NCI-H146 treated with DMSO at 0.1 percent for 48 hours (cell line): ENCODE data around the gene ADCY5.

Experiments
- DNase-seq: peaks from one replicate; lab custom pipeline; 2025; ENCODE audit not compliant: unreplicated experiment; lab: John Stamatoyannopoulos, UW

ADCY5 gene

GRCh38 chr3:123312331-123313265 lies 136.3 kb downstream of the ADCY5 start:
- peak; percentile 15 for DNase-seq

DNA sequence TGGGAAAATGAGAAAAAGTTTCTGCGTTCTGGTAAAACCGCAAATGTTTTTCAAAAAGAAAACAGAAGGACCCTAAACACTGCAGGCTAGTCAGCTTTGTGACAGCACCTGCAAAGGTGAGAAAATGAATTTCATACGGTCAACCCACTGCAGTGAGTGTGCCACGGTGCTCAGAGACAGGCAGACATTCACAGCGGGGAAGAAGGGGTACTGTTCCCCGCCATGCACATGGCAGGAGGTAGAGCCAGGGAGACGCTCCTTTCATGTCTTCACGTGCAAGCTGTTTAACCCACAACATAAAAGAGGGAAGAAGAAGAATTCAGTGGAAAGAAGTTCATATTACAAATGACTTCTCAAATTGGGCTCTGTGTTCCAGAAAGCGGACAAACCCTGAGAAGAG lies 137.7 kb downstream of the ADCY5 start:
- DNase-seq = no peak

DNA sequence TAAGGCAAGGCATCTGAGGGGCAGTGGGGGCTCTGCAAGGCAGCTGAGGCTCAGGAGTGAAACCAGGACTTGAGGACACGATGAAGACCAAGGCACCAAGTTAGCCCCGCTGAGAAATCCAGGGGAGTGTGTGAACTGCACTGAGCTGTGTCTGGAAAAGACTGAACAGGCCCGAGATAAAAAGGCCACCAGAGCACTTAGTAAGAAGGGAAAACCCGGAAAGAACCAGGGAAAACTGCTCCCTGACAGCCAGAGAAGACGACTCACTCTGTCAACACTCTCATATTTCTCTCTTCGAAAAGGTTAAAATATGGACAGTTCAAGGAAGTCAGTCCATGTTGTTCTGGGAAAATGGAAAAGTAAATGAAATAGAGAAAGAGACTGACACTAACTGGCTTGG lies 138.1 kb downstream of the ADCY5 start:
- DNase-seq = no peak

DNA sequence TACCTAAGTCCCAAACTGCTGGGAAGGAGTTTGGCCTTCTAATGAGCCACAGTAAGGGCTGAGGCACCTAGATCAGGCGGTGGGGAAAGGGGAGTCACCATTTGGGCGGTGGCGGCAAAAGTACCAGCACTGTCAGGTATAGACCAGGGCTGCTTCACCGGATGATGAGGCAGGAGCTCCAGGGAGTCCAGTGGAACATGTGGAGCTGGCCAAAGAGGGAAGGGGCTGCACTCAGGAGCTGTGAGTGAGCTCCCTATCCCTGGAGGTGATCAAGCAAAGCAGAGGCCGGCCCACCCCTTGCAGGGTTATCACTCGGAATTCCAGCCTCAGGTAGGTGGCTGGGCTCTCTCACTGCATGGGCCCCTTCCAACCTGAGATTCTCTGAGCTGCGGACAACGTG lies 138.7 kb downstream of the ADCY5 start:
- DNase-seq = no peak

GRCh38 chr3:123307064-123307463 lies 141.8 kb downstream of the ADCY5 start:
- DNase-seq = no peak

- DNase-seq = no peak
Observed at GRCh38 chr3:123305192-123305591, 143.7 kb downstream of the ADCY5 start.

- no peak for DNase-seq
Observed at GRCh38 chr3:123303976-123304560, 144.8 kb downstream of the ADCY5 start.

GRCh38 chr3:123302961-123303360 lies 145.9 kb downstream of the ADCY5 start:
- no peak for DNase-seq

GRCh38 chr3:123301331-123302184 lies 147.3 kb downstream of the ADCY5 start:
- DNase-seq = no peak

GRCh38 chr3:123300583-123300982 lies 148.3 kb downstream of the ADCY5 start:
- no peak for DNase-seq

DNA sequence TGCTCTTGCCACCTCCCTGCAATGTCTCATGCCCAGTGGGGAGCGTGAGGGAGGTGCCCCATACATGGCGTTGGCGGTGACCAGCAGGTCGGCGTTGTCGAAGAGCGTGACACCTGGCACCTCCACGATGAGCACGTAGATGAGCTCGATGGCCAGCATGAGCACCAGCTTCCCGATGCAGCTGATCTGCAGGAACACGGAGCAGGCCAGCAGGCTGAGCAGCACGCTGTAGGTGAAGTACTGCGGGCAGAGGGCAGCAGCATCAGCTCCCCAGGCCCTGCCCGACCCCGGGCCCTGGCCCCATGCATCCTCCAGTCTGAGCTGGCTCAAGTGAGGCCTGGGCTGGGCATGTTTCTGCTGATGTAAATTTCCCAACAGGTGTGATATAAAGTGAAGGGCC lies 148.8 kb downstream of the ADCY5 start:
- no peak for DNase-seq

DNA sequence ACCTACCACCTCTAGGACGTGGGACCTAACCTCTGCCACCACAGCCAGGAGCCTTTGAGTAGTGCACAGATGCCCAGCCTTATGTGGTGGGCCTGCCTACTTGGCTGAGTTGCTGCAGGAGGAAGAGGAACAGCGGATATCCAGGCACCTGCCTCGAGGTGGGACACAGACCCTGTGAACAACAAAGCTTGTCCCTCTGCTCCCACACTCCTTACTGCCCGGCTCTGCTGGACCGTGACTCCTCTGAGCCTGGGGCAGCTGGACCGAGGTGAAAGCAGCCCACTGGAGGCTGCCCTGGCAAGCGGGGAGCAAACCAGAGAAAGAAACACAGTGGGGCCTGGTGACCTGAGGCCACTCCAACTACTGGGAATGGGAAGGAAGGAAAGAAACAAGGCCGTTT lies 149.3 kb downstream of the ADCY5 start:
- DNase-seq = no peak

- no peak for DNase-seq
Observed at GRCh38 chr3:123298903-123299302, 150.0 kb downstream of the ADCY5 start.

DNA sequence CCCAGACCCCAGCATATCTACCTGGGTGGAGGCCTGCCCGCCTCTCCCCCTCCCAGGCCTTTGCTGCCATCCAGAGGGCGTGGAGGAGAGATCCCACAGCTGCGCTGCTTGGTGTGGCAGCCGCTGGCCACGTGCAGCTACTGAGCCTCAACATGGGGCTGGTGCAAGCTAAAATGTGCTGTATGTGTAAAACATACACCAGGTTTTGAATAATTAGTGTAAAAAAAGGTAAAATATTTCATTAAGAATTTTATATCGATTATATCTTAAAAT lies 151.3 kb downstream of the ADCY5 start:
- no peak for DNase-seq

DNA sequence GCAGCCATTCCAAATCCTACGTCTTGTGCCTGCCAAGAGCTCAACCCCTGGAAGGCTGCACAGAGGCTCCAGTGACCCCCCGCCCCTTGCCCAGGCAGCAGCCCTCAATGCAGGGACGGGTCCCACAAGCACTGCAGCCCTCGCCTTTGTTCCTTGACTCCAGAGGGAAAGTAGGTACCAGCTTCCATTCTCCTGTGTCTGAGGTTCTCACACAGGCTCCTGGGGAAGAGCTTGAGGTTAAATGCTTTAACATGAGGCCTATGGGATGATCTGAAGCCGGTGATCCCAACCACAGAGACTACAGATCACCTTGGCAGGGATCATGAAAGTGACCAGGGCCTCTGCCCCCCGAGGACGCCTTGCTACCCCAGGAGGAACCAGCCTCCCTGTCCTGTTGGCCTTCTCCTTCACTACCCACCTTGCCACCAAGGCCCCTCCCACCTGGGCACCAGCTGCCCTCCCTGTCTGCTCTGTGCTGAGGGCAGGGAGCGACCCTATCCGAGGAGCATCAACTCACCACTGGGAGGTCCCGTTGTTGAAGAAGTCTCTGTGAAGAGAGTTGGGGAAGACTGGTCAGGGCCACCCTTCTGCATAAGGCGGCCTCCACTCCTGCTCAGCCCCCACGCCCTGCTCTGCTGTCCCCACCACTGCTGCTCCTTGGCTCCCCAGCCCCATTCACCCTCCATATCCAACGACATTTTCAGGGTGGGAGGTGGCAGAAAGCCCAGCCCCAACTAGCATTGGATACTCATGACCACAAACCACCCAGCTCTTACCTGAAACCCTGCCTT lies 151.9 kb downstream of the ADCY5 start:
- no peak for DNase-seq

DNA sequence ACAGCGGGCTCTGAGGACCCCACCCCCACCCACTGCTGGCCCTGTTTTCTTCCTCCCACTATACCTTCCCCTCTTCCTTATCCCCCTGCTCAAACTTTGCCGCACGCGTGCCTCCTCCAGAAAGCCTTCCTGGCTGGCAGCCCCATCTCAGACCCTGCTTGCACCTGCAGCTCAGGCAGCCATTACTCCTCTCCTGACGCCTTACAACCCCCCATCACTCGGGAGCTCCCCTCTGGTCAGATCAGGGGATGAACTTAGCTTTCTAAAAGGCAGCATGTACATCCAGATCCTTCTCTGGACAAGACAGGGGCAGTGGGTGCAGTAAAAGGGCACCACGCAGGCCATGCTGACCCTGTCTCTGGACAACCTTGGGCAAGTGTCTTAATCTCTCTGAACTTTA lies 152.6 kb downstream of the ADCY5 start:
- DNase-seq = no peak

DNA sequence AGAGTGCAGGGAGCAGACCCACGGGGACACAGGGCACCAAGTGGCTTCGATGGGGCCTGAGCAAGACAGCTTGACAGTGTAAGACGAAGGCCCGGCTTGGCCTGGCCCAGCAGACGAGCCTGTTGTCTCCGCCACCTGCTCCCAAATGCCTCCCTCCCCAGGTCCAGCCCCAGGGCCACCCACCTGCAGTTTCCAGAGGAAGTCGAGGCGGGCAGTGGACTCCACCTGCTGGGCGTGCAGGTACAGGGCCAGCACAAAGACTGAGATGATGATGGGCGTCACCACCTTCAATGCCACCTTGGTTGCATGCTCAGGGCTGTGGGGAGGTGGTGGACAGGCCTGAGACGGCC lies 153.0 kb downstream of the ADCY5 start:
- DNase-seq = no peak

DNA sequence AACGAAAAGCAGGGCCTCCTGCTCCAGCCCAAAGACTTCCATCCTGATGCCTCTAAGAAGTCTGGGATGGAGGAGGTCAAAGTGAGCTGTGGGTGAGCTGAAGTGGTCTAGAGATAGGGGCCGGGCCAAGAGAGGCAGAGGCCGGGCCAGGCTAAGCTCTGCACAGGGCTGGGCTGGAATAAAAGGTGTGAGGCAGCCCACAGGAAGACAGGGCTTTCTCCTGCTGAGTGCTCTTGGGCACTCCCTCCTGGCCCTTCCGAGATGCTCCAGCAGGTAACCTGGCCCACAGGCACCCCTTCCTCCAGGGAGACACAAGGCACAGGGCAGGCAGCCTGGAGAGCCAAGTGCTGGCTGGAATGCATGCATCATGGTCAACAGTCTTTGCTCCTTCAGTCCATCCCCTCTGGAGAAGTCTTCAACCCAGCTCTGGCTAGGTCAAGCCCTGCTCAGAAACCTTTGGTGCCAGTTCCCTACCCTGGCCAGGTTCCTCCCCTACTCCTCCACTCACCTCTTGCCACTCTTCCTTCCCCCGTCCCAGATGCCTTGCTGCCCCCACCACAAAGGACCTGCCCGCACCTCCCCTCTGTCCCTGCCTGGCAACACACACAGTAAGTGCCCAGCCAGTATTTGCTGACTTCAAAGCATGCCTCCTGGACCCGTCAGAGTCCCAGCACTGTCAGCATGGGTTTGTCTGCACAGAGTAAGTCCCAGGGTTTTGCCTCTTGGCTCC lies 153.6 kb downstream of the ADCY5 start:
- no peak for DNase-seq

DNA sequence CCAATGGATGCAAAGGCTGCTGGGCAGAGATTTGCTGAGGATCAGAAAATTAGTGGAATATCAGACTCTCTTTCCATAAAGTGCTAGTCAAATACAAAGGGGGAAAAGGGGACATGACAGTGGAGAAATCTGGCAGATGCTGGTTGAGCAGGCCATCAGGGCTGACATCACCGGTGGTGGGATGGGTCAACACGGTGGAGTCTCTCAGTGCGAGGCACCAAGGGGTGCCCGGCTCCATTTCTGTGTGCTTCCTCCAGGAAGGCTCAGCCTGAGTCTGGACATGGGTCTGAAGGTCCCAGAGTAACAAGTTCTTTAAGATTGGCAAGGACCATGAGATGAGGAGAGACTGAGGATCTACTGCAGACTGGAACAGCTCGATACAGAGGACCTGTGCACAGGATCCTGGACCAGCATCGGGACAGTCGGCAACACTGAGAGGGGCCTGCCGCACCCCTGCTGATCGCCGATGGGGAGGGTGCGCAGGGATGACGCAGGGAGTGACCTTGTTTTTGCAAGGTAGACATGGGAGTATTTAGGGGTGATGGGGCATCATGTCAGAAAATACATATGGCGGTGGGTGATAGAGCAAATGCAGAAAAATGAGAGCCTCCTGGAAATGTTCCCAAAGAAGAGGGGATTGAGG lies 154.5 kb downstream of the ADCY5 start:
- no peak for DNase-seq
